Fibroblast of the aortic adventitia (primary cell): ENCODE results near the gene LRIG1. TPM values are rescaled to one million over a fixed set of nuclear protein-coding genes. Genes with fewer than 3 reads are reported as not detected.
A peak's percentile ranks its signal among the peaks of the same experiment; 100 is the strongest.

Source experiments
- DNase-seq: peaks from one replicate; pipeline ENCODE4 v3.0.0-alpha.2; 2010; ENCODE audit warnings: low read depth
- H3K4me3 ChIP-seq: 2 replicates; pipeline ENCODE4 v1.5.1; 2011; ENCODE audit warnings: low read depth, mild to moderate bottlenecking, control low read depth, low read length, moderate library complexity
- total RNA-seq: library from RNA; depleted of rRNA; stranded (reverse); fragments of >200 nt; gene quantifications from 2 replicates; pipeline ENCODE4 v1.2.3, GENCODE V29; 2012; ENCODE audit warnings: low replicate concordance
- TF ChIP-seq, protein P1 (sequence below): IDR thresholded peaks from 2 replicates; pipeline ENCODE4 v1.5.1; 2011; ENCODE audit warnings: mild to moderate bottlenecking, low read length, control low read depth, inconsistent platforms; ENCODE audit not compliant: insufficient read depth

The LRIG1 gene
- total RNA-seq, 1 donor, result 26.4 TPM

DNA sequence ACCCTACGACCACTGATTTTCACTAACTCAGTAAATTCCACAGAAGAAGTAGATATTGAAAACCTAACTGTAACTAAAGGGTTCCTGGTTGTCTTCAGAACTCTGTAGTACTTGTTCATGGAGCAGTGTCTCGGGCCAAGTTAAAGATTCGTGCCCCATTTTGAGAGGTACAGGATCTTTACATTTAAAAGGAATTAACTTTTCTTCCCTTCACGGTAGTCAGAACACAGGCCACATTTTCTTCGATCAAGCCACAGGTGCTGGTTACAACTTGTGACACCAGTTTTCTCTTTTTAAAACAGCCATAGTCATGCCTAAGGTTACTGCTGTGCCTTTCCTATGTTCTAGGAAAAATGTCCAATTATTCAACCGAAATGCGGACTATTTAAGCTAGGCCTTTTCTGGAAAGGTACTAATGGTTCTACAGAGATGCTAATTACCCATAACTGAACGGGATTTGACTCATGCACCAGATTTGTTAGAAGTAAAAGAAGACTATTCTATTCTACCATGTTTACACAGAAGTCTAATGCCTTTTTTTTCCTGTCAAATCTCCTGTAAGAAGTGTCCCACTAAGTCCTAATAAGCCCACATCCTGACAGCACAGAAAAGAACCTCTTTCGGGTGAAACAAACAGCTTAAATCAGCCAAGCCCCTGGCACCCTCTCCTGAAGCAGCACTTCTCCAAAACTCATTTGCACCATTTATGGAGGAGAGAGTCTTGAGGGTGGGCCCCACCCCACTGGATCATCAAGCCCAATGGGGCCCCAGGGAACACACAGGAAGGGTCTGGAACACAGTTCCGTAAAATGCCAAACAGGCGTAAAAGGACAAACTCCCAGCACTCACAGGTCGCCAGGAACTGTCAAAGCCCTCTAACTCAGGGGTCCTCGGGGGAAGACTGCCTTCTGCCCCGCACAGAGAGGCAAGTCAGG, 1.9 kb downstream of the LRIG1 start:
- DNase-seq, result no peak
- H3K4me3 ChIP-seq, result peak overlapping the region; percentile 88
- TF ChIP-seq, protein P1, sequence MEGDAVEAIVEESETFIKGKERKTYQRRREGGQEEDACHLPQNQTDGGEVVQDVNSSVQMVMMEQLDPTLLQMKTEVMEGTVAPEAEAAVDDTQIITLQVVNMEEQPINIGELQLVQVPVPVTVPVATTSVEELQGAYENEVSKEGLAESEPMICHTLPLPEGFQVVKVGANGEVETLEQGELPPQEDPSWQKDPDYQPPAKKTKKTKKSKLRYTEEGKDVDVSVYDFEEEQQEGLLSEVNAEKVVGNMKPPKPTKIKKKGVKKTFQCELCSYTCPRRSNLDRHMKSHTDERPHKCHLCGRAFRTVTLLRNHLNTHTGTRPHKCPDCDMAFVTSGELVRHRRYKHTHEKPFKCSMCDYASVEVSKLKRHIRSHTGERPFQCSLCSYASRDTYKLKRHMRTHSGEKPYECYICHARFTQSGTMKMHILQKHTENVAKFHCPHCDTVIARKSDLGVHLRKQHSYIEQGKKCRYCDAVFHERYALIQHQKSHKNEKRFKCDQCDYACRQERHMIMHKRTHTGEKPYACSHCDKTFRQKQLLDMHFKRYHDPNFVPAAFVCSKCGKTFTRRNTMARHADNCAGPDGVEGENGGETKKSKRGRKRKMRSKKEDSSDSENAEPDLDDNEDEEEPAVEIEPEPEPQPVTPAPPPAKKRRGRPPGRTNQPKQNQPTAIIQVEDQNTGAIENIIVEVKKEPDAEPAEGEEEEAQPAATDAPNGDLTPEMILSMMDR, result no peak

DNA sequence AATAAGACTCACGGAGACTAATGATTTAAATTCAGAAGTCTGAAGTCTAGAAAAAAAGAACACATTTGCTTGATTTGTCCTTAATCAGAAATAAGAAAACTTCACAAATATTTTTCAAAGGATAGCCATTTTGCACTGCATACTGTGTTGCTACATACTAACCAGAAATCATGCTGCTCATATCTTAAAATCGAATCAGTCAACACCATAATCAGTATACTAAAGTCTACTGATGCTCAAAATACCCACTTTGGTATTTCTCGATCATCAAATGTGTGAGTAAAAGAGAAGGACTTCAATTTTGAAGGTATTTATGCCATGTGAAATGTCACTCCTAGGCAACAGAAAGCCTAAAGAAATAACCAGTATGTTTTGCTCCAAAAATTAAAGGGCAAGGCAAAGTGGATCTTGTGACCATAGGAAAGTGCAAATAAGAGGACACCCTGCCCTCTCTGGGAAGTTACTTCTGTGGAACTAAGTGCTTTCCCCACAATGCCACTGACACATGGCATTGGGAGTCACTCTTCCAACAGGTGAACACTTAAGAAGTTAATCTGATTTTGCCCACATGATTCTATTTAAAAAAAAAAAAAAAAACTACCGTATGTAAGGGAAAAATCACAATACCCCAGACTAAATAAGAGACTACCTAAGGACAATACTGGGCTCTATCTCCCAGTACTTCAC, 2.7 kb downstream of the LRIG1 start:
- peak overlapping the region; percentile 42 for H3K4me3 ChIP-seq
- no peak for DNase-seq
- TF ChIP-seq, protein P1, result no peak

DNA sequence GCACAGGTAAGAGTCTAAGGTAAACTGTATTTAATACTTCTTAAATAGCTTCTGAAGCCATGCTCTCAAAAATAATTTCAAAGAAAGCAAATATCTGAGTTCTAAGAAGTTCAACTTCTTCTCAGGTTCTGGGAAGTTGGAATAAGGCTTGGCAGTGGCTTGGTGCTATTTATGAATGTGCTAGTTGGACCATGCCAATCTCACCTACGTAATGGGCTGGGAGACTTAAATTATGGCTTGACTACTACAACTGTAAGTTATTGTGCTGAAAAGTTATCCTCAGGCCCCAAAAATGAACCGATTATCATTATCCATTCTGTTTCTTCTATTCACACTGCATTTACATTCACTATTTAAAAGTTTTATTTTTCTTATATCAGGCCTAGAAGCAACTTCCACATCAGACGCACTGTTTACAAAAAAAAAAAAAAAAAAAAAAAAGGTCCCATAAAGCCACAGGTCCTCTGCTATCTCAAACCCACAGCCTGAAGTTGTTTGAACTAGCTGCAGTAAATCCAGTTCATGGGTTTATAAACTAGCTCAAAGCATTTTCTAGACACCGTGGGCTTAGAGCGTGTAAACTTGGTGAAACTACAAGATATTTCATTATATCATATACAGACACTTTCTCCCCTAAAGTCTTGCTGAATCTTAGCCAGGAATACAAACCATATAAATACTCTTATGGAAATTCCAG, 3.4 kb downstream of the LRIG1 start:
- H3K4me3 ChIP-seq, result no peak overlapping the region
- TF ChIP-seq, protein P1, result no peak
- no peak for DNase-seq

DNA sequence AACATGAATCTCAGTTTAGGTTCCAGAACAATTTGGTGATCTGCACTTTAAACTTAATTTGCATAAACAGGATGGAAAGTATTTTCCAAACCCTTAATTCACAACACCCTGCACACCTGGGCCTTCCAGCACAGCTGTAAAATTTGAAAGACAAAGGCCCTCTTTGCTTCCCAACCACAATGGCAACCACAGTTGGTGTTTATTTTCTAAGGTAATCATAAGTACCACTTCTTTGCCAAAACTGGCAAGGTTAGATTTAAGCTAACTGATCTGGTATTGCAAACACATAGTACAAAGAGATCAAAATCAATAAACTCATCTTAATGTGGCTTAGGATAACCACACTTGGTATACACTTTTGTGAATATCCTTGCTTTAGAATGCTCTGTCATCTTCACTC, 4.1 kb downstream of the LRIG1 start:
- TF ChIP-seq, protein P1, result no peak
- no peak overlapping the region for H3K4me3 ChIP-seq
- no peak for DNase-seq

DNA sequence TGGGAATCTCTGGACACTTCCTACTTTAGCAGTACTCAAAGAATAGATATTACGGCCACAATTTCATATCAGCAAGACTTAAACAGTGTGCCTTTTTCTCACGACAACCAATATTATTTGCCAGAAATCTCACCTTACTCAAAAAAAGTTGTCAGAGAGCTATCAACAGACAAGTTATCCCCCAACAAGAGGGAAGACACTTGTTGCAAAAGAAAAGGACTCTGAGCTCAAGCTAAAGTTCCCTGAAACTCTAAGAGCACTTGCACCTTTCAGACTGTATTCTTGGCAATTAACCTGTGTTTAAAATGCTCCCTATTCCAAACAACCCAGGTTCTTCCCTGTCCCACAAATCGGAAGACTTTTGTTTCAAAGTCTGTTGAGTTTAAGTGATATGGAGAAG, 4.5 kb downstream of the LRIG1 start:
- no peak for DNase-seq
- H3K4me3 ChIP-seq, result no peak overlapping the region
- TF ChIP-seq, protein P1, result no peak

DNA sequence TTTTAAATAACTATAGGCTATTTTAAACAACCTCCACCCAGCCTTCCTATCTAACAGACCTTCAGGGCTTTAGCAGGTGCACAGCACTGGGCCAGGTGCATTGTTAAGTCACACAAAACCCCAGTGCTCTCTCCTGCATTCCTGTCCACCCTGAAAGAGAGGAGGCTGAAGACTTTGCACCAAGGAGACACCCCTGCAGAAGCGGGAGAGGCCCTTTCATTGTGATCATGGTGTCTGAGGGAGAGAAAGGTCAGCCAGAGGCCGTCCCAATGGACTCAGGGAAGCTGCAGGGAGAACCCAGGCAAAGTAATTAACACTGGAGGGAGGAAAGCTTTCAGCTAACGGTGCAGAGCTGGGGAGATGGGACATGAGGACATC, 5.2 kb downstream of the LRIG1 start:
- no peak for DNase-seq
- TF ChIP-seq, protein P1, result no peak
- no peak overlapping the region for H3K4me3 ChIP-seq
